K562 (cell line): ENCODE data around the gene CTCFL. TPM values are rescaled to one million over a fixed set of nuclear protein-coding genes. Genes with fewer than 3 reads are reported as not detected.

Experiments used
- ATAC-seq: fragments of 200-7000 bp; cut with Tn5 transposase; 3 replicates; pipeline ENCODE4 v1.9.1; 2020; ENCODE audit warnings: moderate library complexity
- BruUV-seq: library from RNA; stranded (reverse); fragments of 400-500 nt; replicated peaks from 2 replicates; lab custom pipeline; 2021; lab: Mats Ljungman, UMichigan
- CTCF ChIA-PET: fragments of 300-600 bp; formaldehyde crosslinking; extraction: SDS; loops from one replicate; lab custom pipeline; 2021; ENCODE audit warnings: low intra/inter-chr PET ratio; lab: Yijun Ruan, JAX
- POLR2A ChIA-PET: fragments of 300-600, 350-650 bp; sonication (Branson Sonifier 250); formaldehyde crosslinking; extraction: SDS; loops from one replicate; lab custom pipeline; 2021; ENCODE audit warnings: antibody characterized with exemption, inconsistent platforms; lab: Yijun Ruan, JAX
- DNase-seq, 4 experiments: peaks; one replicate each; pipeline versions ENCODE4 v3.0.0 to v3.0.0-alpha.2; 2011 to 2018; ENCODE audit warnings: low spot score in 3 of 4, mixed read lengths in 3 of 4; ENCODE audit errors: extremely low read depth in 1 of 4
- FAIRE-seq: peaks from 2 replicates; lab custom pipeline; 2011; peaks lifted over from hg19 to GRCh38; lab: Jason Lieb, UNC
- H2AFZ ChIP-seq: 2 replicates; pipeline ENCODE4 v1.6.0; 2011; ENCODE audit warnings: low read depth, low read length, control low read depth, inconsistent platforms
- H3K27ac ChIP-seq: fragments of 200-600 bp; 3 replicates; pipeline ENCODE4 v1.8.0; 2011; ENCODE audit warnings: low read depth, mild to moderate bottlenecking, control low read depth, inconsistent platforms, low read length, moderate library complexity, mixed read lengths; ENCODE audit errors: extremely low read depth
- H3K27me3 ChIP-seq, 2 experiments: fragments of 300-600 bp in 1 of 2; 2 replicates in 1 of 2; 3 replicates in 1 of 2; pipeline versions ENCODE4 v1.6.0 to v1.8.0; 2011; ENCODE audit warnings: inconsistent platforms in 2 of 2, low read length in 2 of 2, mild to moderate bottlenecking in 1 of 2, mixed read lengths in 1 of 2, moderate library complexity in 1 of 2; ENCODE audit not compliant: control insufficient read depth in 2 of 2, insufficient read depth in 2 of 2
- H3K36me3 ChIP-seq: fragments of 300-600 bp; 3 replicates; pipeline ENCODE4 v1.8.0; 2011; ENCODE audit warnings: mild to moderate bottlenecking, low read length, inconsistent platforms; ENCODE audit not compliant: control insufficient read depth, insufficient read depth
- H3K4me1 ChIP-seq, 2 experiments: fragments of 200-600 bp in 1 of 2; replicated peaks in 1 of 2; 2 replicates in 1 of 2; 3 replicates in 1 of 2; pipeline versions ENCODE4 v1.5.1 to v1.8.0; 2011; ENCODE audit warnings: inconsistent platforms in 2 of 2, low read length in 2 of 2, mild to moderate bottlenecking in 1 of 2, mixed read lengths in 1 of 2, moderate library complexity in 1 of 2; ENCODE audit not compliant: control insufficient read depth in 2 of 2, insufficient read depth in 2 of 2
- H3K4me2 ChIP-seq: 2 replicates; pipeline ENCODE4 v1.6.1; 2011; ENCODE audit warnings: low read length, control low read depth, inconsistent platforms, mixed read lengths; ENCODE audit not compliant: insufficient read depth
- H3K4me3 ChIP-seq: fragments of 200-600 bp; sonication (generic), shearing (Covaris generic); 2 replicates; pipeline ENCODE4 v1.5.1; 2016; ENCODE audit warnings: control low read depth, inconsistent platforms
- H3K79me2 ChIP-seq: fragments of 200-600 bp; 3 replicates; pipeline ENCODE4 v1.8.0; 2011; ENCODE audit warnings: low read length, inconsistent platforms; ENCODE audit not compliant: control insufficient read depth, insufficient read depth
- H3K9ac ChIP-seq, 2 experiments: 2 replicates each; pipeline versions ENCODE4 v1.6.0 to v1.6.1; 2011; ENCODE audit warnings: low read depth in 2 of 2, low read length in 2 of 2, control low read depth in 1 of 2, inconsistent platforms in 1 of 2, mild to moderate bottlenecking in 1 of 2, mixed read lengths in 1 of 2; ENCODE audit not compliant: insufficient read depth in 1 of 2
- H3K9me1 ChIP-seq: one replicate; pipeline ENCODE4 v1.6.0; 2011; ENCODE audit warnings: inconsistent platforms, mild to moderate bottlenecking, low read length, moderate library complexity; ENCODE audit not compliant: control insufficient read depth, insufficient read depth
- H3K9me3 ChIP-seq: replicated peaks from 2 replicates; pipeline ENCODE4 v1.5.1; 2011; ENCODE audit warnings: low read depth, low read length, inconsistent platforms; ENCODE audit not compliant: control insufficient read depth, insufficient read depth
- H4K20me1 ChIP-seq: replicated peaks from 2 replicates; pipeline ENCODE4 v1.6.1; 2011; ENCODE audit warnings: low read length, inconsistent platforms, mixed read lengths; ENCODE audit not compliant: control insufficient read depth, insufficient read depth
- ARNT ChIP-seq, 2 experiments: fragments of 450-650 bp; IDR thresholded peaks; 2 replicates each; pipeline ENCODE4 v1.6.1; 2016; ENCODE audit warnings: mild to moderate bottlenecking in 1 of 2
- BCOR ChIP-seq: fragments of 450-650 bp; IDR thresholded peaks from 2 replicates; pipeline ENCODE4 v1.6.1; 2016
- CAMTA2 ChIP-seq: fragments of 250-450 bp; sonication (Bioruptor Pico); conservative IDR thresholded peaks from 2 replicates; pipeline ENCODE4 v1.5.1; 2022
- CBFA2T2 ChIP-seq: fragments of 450-650 bp; conservative IDR thresholded peaks from 2 replicates; pipeline ENCODE4 v1.6.1; 2017; ENCODE audit warnings: mild to moderate bottlenecking
- CREB3L1 ChIP-seq: fragments of 450-650 bp; IDR thresholded peaks from 2 replicates; pipeline ENCODE4 v1.6.1; 2014; ENCODE audit warnings: low read depth, mild to moderate bottlenecking, moderate library complexity, borderline replicate concordance
- FOXM1 ChIP-seq, 2 experiments: fragments of 450-650 bp in 1 of 2; sonication (generic) in 1 of 2; formaldehyde crosslinking in 1 of 2; IDR thresholded peaks; 2 replicates each; pipeline versions ENCODE4 v1.6.1 to v1.9.0; 2017 to 2022; ENCODE audit warnings: low read depth in 2 of 2, mild to moderate bottlenecking in 2 of 2, missing genetic modification reagents in 1 of 2, moderate library complexity in 1 of 2
- HDGF ChIP-seq: fragments of 450-650 bp; IDR thresholded peaks from 2 replicates; pipeline ENCODE4 v1.6.1; 2016
- HINFP ChIP-seq: fragments of 450-650 bp; conservative IDR thresholded peaks from 2 replicates; pipeline ENCODE4 v1.6.1; 2016; ENCODE audit warnings: missing genetic modification characterization, low read depth, mild to moderate bottlenecking, control low read depth, missing compliant biosample characterization
- HNRNPLL ChIP-seq: fragments of 200-400 bp; formaldehyde crosslinking; IDR thresholded peaks from 2 replicates; pipeline ENCODE4 v1.6.1; 2017; ENCODE audit warnings: low read length, low read depth, mild to moderate bottlenecking; ENCODE audit not compliant: poor library complexity, severe bottlenecking
- KAT8 ChIP-seq: fragments of 450-650 bp; IDR thresholded peaks from 2 replicates; pipeline ENCODE4 v1.6.1; 2016; ENCODE audit warnings: low read depth, mild to moderate bottlenecking
- LEF1 ChIP-seq: fragments of 450-650 bp; IDR thresholded peaks from 2 replicates; pipeline ENCODE4 v1.6.1; 2016; ENCODE audit warnings: mild to moderate bottlenecking
- MAX ChIP-seq: sonication (generic); formaldehyde crosslinking; IDR thresholded peaks from 2 replicates; pipeline ENCODE4 v1.9.0; 2022; ENCODE audit warnings: mild to moderate bottlenecking, missing genetic modification reagents
- PCBP2 ChIP-seq: fragments of 200-400 bp; formaldehyde crosslinking; IDR thresholded peaks from 2 replicates; pipeline ENCODE4 v1.6.1; 2018; ENCODE audit warnings: low read length, low read depth, mild to moderate bottlenecking, moderate library complexity; ENCODE audit not compliant: poor library complexity, severe bottlenecking
- ZFPM2 ChIP-seq: fragments of 250-450 bp; sonication (Bioruptor Pico); IDR thresholded peaks from 2 replicates; pipeline ENCODE4 v1.5.1; 2022; ENCODE audit warnings: mild to moderate bottlenecking
- ZNF224 ChIP-seq: sonication (generic); formaldehyde crosslinking; IDR thresholded peaks from 2 replicates; pipeline ENCODE4 v1.8.0; 2022; ENCODE audit warnings: mild to moderate bottlenecking, missing genetic modification reagents
- ZNF347 ChIP-seq: fragments of 450-650 bp; formaldehyde crosslinking; IDR thresholded peaks from 2 replicates; pipeline ENCODE4 v1.4.0; 2020; ENCODE audit warnings: low read depth, mild to moderate bottlenecking, moderate library complexity
- ZNF444 ChIP-seq: fragments of 250-450 bp; sonication (Bioruptor Pico); IDR thresholded peaks from 2 replicates; pipeline ENCODE4 v1.4.0; 2020; ENCODE audit warnings: mild to moderate bottlenecking, moderate library complexity
- ZNF507 ChIP-seq: conservative IDR thresholded peaks from 2 replicates; pipeline ENCODE4 v1.6.1; 2017; ENCODE audit warnings: missing genetic modification characterization, missing compliant biosample characterization
- WGBS: fragments of 100-300 bp; shearing (Covaris generic); methylation state at CpG from one replicate; pipeline ENCODE4 v1.1.6; 2016; ENCODE audit warnings: low coverage, mixed read lengths; ENCODE audit not compliant: insufficient coverage; ENCODE audit errors: missing lambda C conversion rate; 5-methylcytosine and 5-hydroxymethylcytosine counted together
- in situ Hi-C: fragments of 300-500 bp; cut with MboI; formaldehyde crosslinking; loops from 4 replicates; pipeline ENCODE4 v1.15.0; 2018; ENCODE audit warnings: inconsistent platforms, mixed read lengths
- intact Hi-C: fragments of 100-400 bp; cut with micrococcal nuclease; formaldehyde crosslinking; loops from 2 replicates; pipeline ENCODE4 v1.14.2; 2022
- polyA plus RNA-seq, 8 experiments: library from polyadenylated mRNA; depleted of rRNA in 4 of 8; stranded (reverse) in 5 of 8; unstranded in 3 of 8; fragments of >200 nt; fragmentation: Nextera tagmentation in 2 of 8; fragmentation: Illumina TruSeq in 1 of 8; extraction: Ambion mirVana in 2 of 8; extraction: Trizol in 1 of 8; gene quantifications; 2 replicates each; pipeline versions ENCODE4 v1.2.1 to v1.2.3, GENCODE V29; 2011 to 2014; ENCODE audit warnings: inconsistent platforms in 1 of 8, missing spikeins in 1 of 8
- total RNA-seq, 7 experiments: library from RNA; depleted of rRNA in 6 of 7; stranded (reverse); fragments of >200 nt in 6 of 7; fragmentation: Illumina TruSeq in 2 of 7; extraction: Trizol in 2 of 7; gene quantifications; 2 replicates each; pipeline versions ENCODE4 v1.2.1 to v1.2.3, GENCODE V29; 2011 to 2021; ENCODE audit warnings: low replicate concordance in 1 of 7

The CTCFL gene
- total and polyA plus RNA-seq, 9 of the 15 experiments (the other 6 are each of a cell fraction or from before 2014, with no cell fraction given), result 42.4 to 188 (median 111) TPM

- H3K4me2 ChIP-seq, result no peak overlapping the region
- peaks cover 88% of the 10 kb centered on the region for H3K36me3 ChIP-seq
- no peaks in the 10 kb centered on the region for H3K4me1 ChIP-seq
- TF ChIP-seq ZNF347 (CRISPR knock-in tag), result no peak
- TF ChIP-seq FOXM1 (IDR thresholded peaks at IDR 0.05; ENCODE audit: low read depth), result no peak
- TF ChIP-seq FOXM1 (CRISPR knock-in tag; IDR thresholded peaks at IDR 0.05; ENCODE audit: low read depth), result no peak
- no peak for TF ChIP-seq ZNF444 (CRISPR knock-in tag)
- TF ChIP-seq PCBP2, result no peak
- TF ChIP-seq ZNF224 (CRISPR knock-in tag), result no peak
- TF ChIP-seq CBFA2T2, result no peak
- TF ChIP-seq ZNF507, result no peak
- no peak for TF ChIP-seq HINFP (tag)
- no peak for TF ChIP-seq MAX (CRISPR knock-in tag)
- TF ChIP-seq HNRNPLL, result no peak
- no peak for TF ChIP-seq ARNT (IDR thresholded peaks at IDR 0.05)
- no peak for TF ChIP-seq HDGF
- no peak for TF ChIP-seq ZFPM2
- no peak for TF ChIP-seq KAT8
- TF ChIP-seq CAMTA2 (CRISPR knock-in tag), result no peak
- no peak for TF ChIP-seq BCOR
- TF ChIP-seq CREB3L1, result no peak
- TF ChIP-seq LEF1, result no peak
- no peak for ATAC-seq
- H3K27ac ChIP-seq, result no peak overlapping the region
- FAIRE-seq, result no peak
- in situ Hi-C loops (no loop called here), intact Hi-C loops (no loop called here)
- peak overlapping the region in 1 of 2 experiments; percentile 71; a peak in 2 of 4 replicates for H3K9ac ChIP-seq
- no peaks in the 10 kb centered on the region for H3K79me2 ChIP-seq
- H3K4me3 ChIP-seq, result no peak overlapping the region
- WGBS, result 89% methylated on average over 6 of the region's 6 CpGs
- CTCF ChIA-PET, result no interaction called here
- H3K9me3 ChIP-seq, result no peaks in the 10 kb centered on the region
- BruUV-seq, result no TSS peak
- POLR2A ChIA-PET, result no interaction called here
- no peaks in the 10 kb centered on the region for H4K20me1 ChIP-seq
- H3K9me1 ChIP-seq, result no peaks in the 10 kb centered on the region
- no peak for DNase-seq
- no peaks in the 10 kb centered on the region for H3K27me3 ChIP-seq
- no peak overlapping the region for H2AFZ ChIP-seq
Observed at GRCh38 chr20:57507477-57507876, 17.5 kb downstream of the CTCFL start.
